HepG2 (cell line): ENCODE data around the gene MEDAG. TPM values are rescaled to one million over a fixed set of nuclear protein-coding genes. Genes with fewer than 3 reads are reported as not detected.

Source experiments
- ATAC-seq: fragments of 200-7000 bp; cut with Tn5 transposase; 3 replicates; pipeline ENCODE4 v1.9.1; 2020; ENCODE audit warnings: mild to moderate bottlenecking, moderate library complexity
- BruUV-seq: library from RNA; stranded (reverse); fragments of 400-500 nt; replicated peaks from 2 replicates; lab custom pipeline; 2021; lab: Mats Ljungman, UMichigan
- CTCF ChIA-PET: fragments of 300-600 bp; formaldehyde crosslinking; extraction: SDS; loops from one replicate; lab custom pipeline; 2021; ENCODE audit warnings: low total read pairs, inconsistent platforms, low intra/inter-chr PET ratio; lab: Yijun Ruan, JAX
- POLR2A ChIA-PET: fragments of 350-600 bp; sonication (Branson Sonifier 250); formaldehyde crosslinking; loops from one replicate; lab custom pipeline; 2020; ENCODE audit warnings: antibody characterized with exemption, inconsistent platforms; lab: Yijun Ruan, JAX
- DNase-seq: peaks from one replicate; pipeline ENCODE4 v3.0.0-alpha.2; 2015; ENCODE audit warnings: low spot score
- FAIRE-seq: peaks from 3 replicates; lab custom pipeline; 2011; peaks lifted over from hg19 to GRCh38; lab: Jason Lieb, UNC
- H2AFZ ChIP-seq: one replicate; pipeline ENCODE4 v1.6.1; 2011; ENCODE audit warnings: low read length, inconsistent platforms
- H3K27ac ChIP-seq: fragments of 300-600 bp; 3 replicates; pipeline ENCODE4 v1.8.0; 2011; ENCODE audit warnings: mixed run types, mild to moderate bottlenecking, mixed read lengths, low read length, inconsistent platforms; ENCODE audit not compliant: insufficient read depth; ENCODE audit errors: extremely low read length
- H3K27me3 ChIP-seq, 2 experiments: fragments of 200-600 bp in 1 of 2; 2 replicates in 1 of 2; 3 replicates in 1 of 2; pipeline versions ENCODE4 v1.6.0 to v1.8.0; 2011; ENCODE audit warnings: low read length in 2 of 2, mild to moderate bottlenecking in 2 of 2, moderate library complexity in 2 of 2, inconsistent platforms in 1 of 2; ENCODE audit not compliant: insufficient read depth in 2 of 2, control insufficient read depth in 1 of 2
- H3K36me3 ChIP-seq, 2 experiments: fragments of 200-600 bp in 1 of 2; replicated peaks in 1 of 2; 2 replicates in 1 of 2; 3 replicates in 1 of 2; pipeline versions ENCODE4 v1.5.1 to v1.8.0; 2011; ENCODE audit warnings: low read length in 2 of 2, inconsistent platforms in 1 of 2; ENCODE audit not compliant: insufficient read depth in 2 of 2, control insufficient read depth in 1 of 2
- H3K4me1 ChIP-seq: 2 replicates; pipeline ENCODE4 v1.5.1; 2012; ENCODE audit warnings: low read length, inconsistent platforms; ENCODE audit not compliant: insufficient read depth
- H3K4me2 ChIP-seq: 2 replicates; pipeline ENCODE4 v1.6.0; 2011; ENCODE audit warnings: low read depth, low read length, inconsistent platforms
- H3K4me3 ChIP-seq, 3 experiments: fragments of 200-600 bp in 1 of 3; sonication (generic), shearing (Covaris generic) in 1 of 3; replicated peaks in 1 of 3; 2 replicates each; pipeline ENCODE4 v1.5.1; 2011 to 2016; ENCODE audit warnings: low read length in 3 of 3, inconsistent platforms in 2 of 3, low read depth in 2 of 3, mild to moderate bottlenecking in 2 of 3, control low read depth in 1 of 3, mixed read lengths in 1 of 3; ENCODE audit not compliant: insufficient read depth in 1 of 3
- H3K79me2 ChIP-seq: one replicate; pipeline ENCODE4 v1.6.1; 2011; ENCODE audit warnings: low read length, inconsistent platforms; ENCODE audit not compliant: insufficient read depth
- H3K9ac ChIP-seq: 2 replicates; pipeline ENCODE4 v1.6.0; 2011; ENCODE audit warnings: mild to moderate bottlenecking, low read depth, low read length, inconsistent platforms; ENCODE audit not compliant: insufficient read depth
- H3K9me3 ChIP-seq: 2 replicates; pipeline ENCODE4 v1.5.1; 2012; ENCODE audit warnings: mild to moderate bottlenecking, low read length
- H4K20me1 ChIP-seq: 2 replicates; pipeline ENCODE4 v1.6.0; 2011; ENCODE audit warnings: inconsistent platforms, mild to moderate bottlenecking, low read length, moderate library complexity; ENCODE audit not compliant: insufficient read depth
- FOXO1 ChIP-seq: sonication (generic); formaldehyde crosslinking; IDR thresholded peaks from 2 replicates; pipeline ENCODE4 v1.4.0; 2020; ENCODE audit warnings: missing genetic modification reagents
- HMGXB4 ChIP-seq, 2 experiments: sonication (generic) in 1 of 2; formaldehyde crosslinking in 1 of 2; IDR thresholded peaks; 2 replicates each; pipeline versions ENCODE4 v1.4.0 to v1.6.1; 2018 to 2020; ENCODE audit warnings: missing genetic modification reagents in 2 of 2, borderline replicate concordance in 1 of 2, low read depth in 1 of 2, mild to moderate bottlenecking in 1 of 2, missing biosample characterization in 1 of 2
- KDM5A ChIP-seq: fragments of 200-600 bp; sonication (generic); IDR thresholded peaks from 2 replicates; pipeline ENCODE4 v1.7.0; 2018; ENCODE audit warnings: antibody characterized with exemption, mild to moderate bottlenecking, low read length, borderline replicate concordance
- MZF1 ChIP-seq: sonication (generic); formaldehyde crosslinking; IDR thresholded peaks from 2 replicates; pipeline ENCODE4 v1.8.1; 2023; ENCODE audit warnings: mild to moderate bottlenecking, missing genetic modification reagents, borderline replicate concordance
- SNAI1 ChIP-seq: sonication (generic); formaldehyde crosslinking; IDR thresholded peaks from 2 replicates; pipeline ENCODE4 v1.5.0; 2020; ENCODE audit warnings: mild to moderate bottlenecking, missing genetic modification reagents, borderline replicate concordance
- STAT5B ChIP-seq: sonication (generic); formaldehyde crosslinking; IDR thresholded peaks from 2 replicates; pipeline ENCODE4 v1.4.0; 2020; ENCODE audit warnings: missing genetic modification reagents
- ZNF441 ChIP-seq: sonication (generic); formaldehyde crosslinking; IDR thresholded peaks from 2 replicates; pipeline ENCODE4 v1.7.0; 2021; ENCODE audit warnings: missing genetic modification reagents, borderline replicate concordance
- ZNF580 ChIP-seq: IDR thresholded peaks from 2 replicates; pipeline ENCODE4 v1.6.1; 2016; ENCODE audit warnings: low read depth, borderline replicate concordance
- WGBS: methylation state at CpG from one replicate; pipeline ENCODE4 v1.1.6; 2017; ENCODE audit warnings: low lambda C conversion rate; 5-methylcytosine and 5-hydroxymethylcytosine counted together
- in situ Hi-C: cut with HindIII; loops from 2 replicates; pipeline ENCODE4 v1.10.0; 2017; ENCODE audit warnings: low pct_unique_long_range_greater_than_20kb; ENCODE audit not compliant: extremely low pct_ligation_motif_present
- intact Hi-C: fragments of 100-400 bp; cut with micrococcal nuclease; formaldehyde crosslinking; loops from one replicate; pipeline ENCODE4 v1.10.0; 2022; ENCODE audit not compliant: unreplicated experiment
- polyA plus RNA-seq, 8 experiments: library from polyadenylated mRNA; depleted of rRNA in 3 of 8; stranded (reverse) in 7 of 8; unstranded in 1 of 8; fragments of >200 nt; fragmentation: Illumina TruSeq in 4 of 8; extraction: Trizol in 4 of 8; gene quantifications; 2 replicates each; pipeline versions ENCODE4 v1.2.1 to v1.2.3, GENCODE V29; 2011 to 2016; ENCODE audit warnings: low read depth in 4 of 8, missing spikeins in 1 of 8, mixed read lengths in 1 of 8; ENCODE audit not compliant: insufficient read depth in 1 of 8
- total RNA-seq, 5 experiments: library from RNA; depleted of rRNA; stranded (reverse); fragments of >200 nt; fragmentation: Illumina TruSeq; extraction: Trizol; gene quantifications; 2 replicates each; pipeline ENCODE4 v1.2.3, GENCODE V29; 2016; ENCODE audit warnings: low read depth in 1 of 5

Gene MEDAG
- total and polyA plus RNA-seq, 2 of the 13 experiments (the other 11 are each of a cell fraction or from before 2014, with no cell fraction given) = not detected

- H3K4me1 ChIP-seq = no peaks in the 10 kb centered on the region
- WGBS = no CpG with 5 or more reads among the region's 3 CpGs
- H3K79me2 ChIP-seq = no peaks in the 10 kb centered on the region
- H3K4me2 ChIP-seq = no peak overlapping the region
- no peak overlapping the region for H3K4me3 ChIP-seq
- no peak for TF ChIP-seq HMGXB4 (CRISPR knock-in tag; IDR thresholded peaks at IDR 0.05; ENCODE audit: borderline replicate concordance in 1 of 2, low read depth in 1 of 2)
- no peak for TF ChIP-seq SNAI1 (CRISPR knock-in tag)
- no peak for TF ChIP-seq FOXO1 (CRISPR knock-in tag)
- no peak for TF ChIP-seq MZF1
- no peak for TF ChIP-seq STAT5B (CRISPR knock-in tag)
- no peak for TF ChIP-seq ZNF580 (CRISPR knock-in tag)
- TF ChIP-seq KDM5A = no peak
- no peak for TF ChIP-seq ZNF441
- TF ChIP-seq, all 625 proteins: peak for 0
- no peak for DNase-seq
- intact Hi-C loops (no loop called here), in situ Hi-C loops (no loop called here)
- ATAC-seq = no peak
- POLR2A ChIA-PET = no interaction called here
- CTCF ChIA-PET = no interaction called here
- Histone ChIP-seq H3K36me3 (no peaks in the 10 kb centered on the region), H3K9me3 (no peaks in the 10 kb centered on the region), H3K9ac (no peak overlapping the region), H4K20me1 (no peaks in the 10 kb centered on the region; the same call in 1 of the 2 replicates), H3K27me3 (peaks cover 0 to 11% of the 10 kb centered on the region in 2 experiments; a peak in 2 of 5 replicates), H2AFZ (no peak overlapping the region), H3K27ac (no peak overlapping the region)
- no peak for FAIRE-seq
- BruUV-seq = no TSS peak
Observed at GRCh38 chr13:30934803-30935202, 28.7 kb downstream of the MEDAG start.
